ENCODE results near the gene CTNND1. TPM values are rescaled to one million over a fixed set of nuclear protein-coding genes. Genes with fewer than 3 reads are reported as not detected.

Gene CTNND1
- total and polyA plus RNA-seq, 2 of the 4 experiments (the other 2 are of a cell fraction): 88.5 to 229 TPM

DNA sequence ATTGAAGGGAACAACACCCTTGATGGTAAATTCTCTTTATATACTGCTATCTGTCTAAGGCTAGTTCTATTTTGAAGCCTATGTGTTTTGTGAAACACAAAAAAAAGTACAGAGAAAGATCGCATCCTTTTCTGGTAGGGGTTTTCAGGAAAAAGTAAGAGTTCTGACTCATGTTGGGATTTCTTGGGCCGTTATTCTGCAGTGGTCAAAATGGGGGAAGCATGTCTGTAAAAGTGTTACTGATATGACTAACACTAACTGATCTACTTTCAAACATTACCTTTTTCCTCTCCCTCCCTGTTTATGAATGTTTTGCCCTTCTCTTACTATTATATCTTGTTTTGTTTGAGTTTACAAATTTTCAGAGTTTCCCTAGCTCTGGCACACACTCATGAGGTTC is 53.9 kb downstream of the CTNND1 start:
- no TSS peak for BruUV-seq (replicated peaks)
- ChIA-PET CTCF (no interaction called here), POLR2A (ENCODE audit: unreplicated experiment) (no interaction called here)
- Histone ChIP-seq H4K8ac (ENCODE audit: low read depth in 2 of 2, low read length in 2 of 2) (no peak overlapping the region), H3K36me3 (ENCODE audit: control insufficient read depth, insufficient read depth, low read length) (peaks cover 58% of the 10 kb centered on the region), H2AFZ (replicated peaks; ENCODE audit: low read length, poor library complexity) (no peak overlapping the region), H3K9me1 (ENCODE audit: insufficient read depth, low read length) (no peaks in the 10 kb centered on the region), H3K4me3 (ENCODE audit: insufficient read depth, low read depth, low read length) (no peak overlapping the region), H3K9ac (ENCODE audit: low read depth, low read length) (no peak overlapping the region), H3K18ac (ENCODE audit: low read depth, low read length) (no peak overlapping the region), H3K79me1 (ENCODE audit: low read depth in 1 of 2, low read length in 2 of 2) (peaks cover 7 to 20% of the 10 kb centered on the region in 2 experiments; a peak in 3 of 4 replicates), H2AK9ac (replicated peaks; ENCODE audit: low read depth, low read length, poor library complexity) (no peak overlapping the region), H3K4me2 (ENCODE audit: low read depth, low read length) (no peak overlapping the region), H3K4ac (ENCODE audit: low read depth, low read length) (no peak overlapping the region), H2AK5ac (ENCODE audit: low read depth, low read length) (no peak overlapping the region), H3K4me1 (ENCODE audit: control insufficient read depth, insufficient read depth, low read length) (peaks cover 2% of the 10 kb centered on the region; the same call in 1 of the 2 replicates), H2BK20ac (ENCODE audit: low read depth, low read length) (no peak overlapping the region), H4K91ac (ENCODE audit: insufficient read depth, low read depth, low read length) (no peak overlapping the region), H2BK120ac (ENCODE audit: low read depth, low read length) (no peak overlapping the region), H4K5ac (ENCODE audit: low read depth, low read length) (no peak overlapping the region), H2BK15ac (ENCODE audit: low read depth, low read length) (no peak overlapping the region), H3K56ac (ENCODE audit: extremely low read depth, insufficient read depth, low read length) (no peak overlapping the region), H2BK5ac (ENCODE audit: low read depth, low read length, poor library complexity, severe bottlenecking) (no peak overlapping the region), H3K27ac (ENCODE audit: insufficient read depth, low read length) (no peak overlapping the region), H3K23ac (ENCODE audit: low read depth, low read length) (no peak overlapping the region), H4K20me1 (ENCODE audit: insufficient read depth, low read length) (no peaks in the 10 kb centered on the region), H3K9me3 (ENCODE audit: control insufficient read depth, insufficient read depth, low read length) (no peaks in the 10 kb centered on the region), H3K14ac (replicated peaks; ENCODE audit: low read depth, low read length) (no peak overlapping the region), H3K27me3 (ENCODE audit: control insufficient read depth, insufficient read depth, low read length) (no peaks in the 10 kb centered on the region)
- no CpG with 5 or more reads among the region's 2 CpGs for WGBS, 2 experiments (ENCODE audit: extremely low coverage in 2 of 2, insufficient read length in 1 of 2)
- ATAC-seq (ENCODE audit: low read depth) (no peak), DNase-seq (no peak)
- in situ Hi-C loops (cut with MboI; ENCODE audit: low sequenced_read_pairs) (loop anchor here (10.0 kb wide), 1 partner anchor 699 kb away; no protein-coding TSS in a partner anchor), dilution Hi-C loops (cut with HindIII; ENCODE audit: low sequenced_read_pairs, unreplicated experiment) (no loop called here), intact Hi-C loops (cut with micrococcal nuclease) (loop anchor here (2.0 to 5.0 kb wide), 2 partner anchors 472 to 697 kb away; no protein-coding TSS in a partner anchor)
- TF ChIP-seq RFX5 (IDR thresholded peaks at IDR 0.05; ENCODE audit: low read depth, low read length): no peak
- no peak for TF ChIP-seq MAZ (IDR thresholded peaks at IDR 0.05; ENCODE audit: borderline replicate concordance, low read depth, low read length)
- TF ChIP-seq BHLHE40 (IDR thresholded peaks at IDR 0.05; ENCODE audit: low read depth, low read length): no peak
- TF ChIP-seq, protein P1, sequence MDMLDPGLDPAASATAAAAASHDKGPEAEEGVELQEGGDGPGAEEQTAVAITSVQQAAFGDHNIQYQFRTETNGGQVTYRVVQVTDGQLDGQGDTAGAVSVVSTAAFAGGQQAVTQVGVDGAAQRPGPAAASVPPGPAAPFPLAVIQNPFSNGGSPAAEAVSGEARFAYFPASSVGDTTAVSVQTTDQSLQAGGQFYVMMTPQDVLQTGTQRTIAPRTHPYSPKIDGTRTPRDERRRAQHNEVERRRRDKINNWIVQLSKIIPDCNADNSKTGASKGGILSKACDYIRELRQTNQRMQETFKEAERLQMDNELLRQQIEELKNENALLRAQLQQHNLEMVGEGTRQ (IDR thresholded peaks at IDR 0.05; ENCODE audit: low read depth, low read length): no peak
- TF ChIP-seq, protein P2, sequence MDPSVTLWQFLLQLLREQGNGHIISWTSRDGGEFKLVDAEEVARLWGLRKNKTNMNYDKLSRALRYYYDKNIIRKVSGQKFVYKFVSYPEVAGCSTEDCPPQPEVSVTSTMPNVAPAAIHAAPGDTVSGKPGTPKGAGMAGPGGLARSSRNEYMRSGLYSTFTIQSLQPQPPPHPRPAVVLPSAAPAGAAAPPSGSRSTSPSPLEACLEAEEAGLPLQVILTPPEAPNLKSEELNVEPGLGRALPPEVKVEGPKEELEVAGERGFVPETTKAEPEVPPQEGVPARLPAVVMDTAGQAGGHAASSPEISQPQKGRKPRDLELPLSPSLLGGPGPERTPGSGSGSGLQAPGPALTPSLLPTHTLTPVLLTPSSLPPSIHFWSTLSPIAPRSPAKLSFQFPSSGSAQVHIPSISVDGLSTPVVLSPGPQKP (IDR thresholded peaks at IDR 0.05; ENCODE audit: borderline replicate concordance, low read depth, low read length): no peak
- TF ChIP-seq RCOR1 (IDR thresholded peaks at IDR 0.05; ENCODE audit: insufficient replicate concordance, low read length): no peak
- no peak for TF ChIP-seq MXI1 (IDR thresholded peaks at IDR 0.05; ENCODE audit: borderline replicate concordance, low read depth, low read length)
- no peak for TF ChIP-seq POLR2A (IDR thresholded peaks at IDR 0.05; ENCODE audit: low read depth, low read length)
- no peak for TF ChIP-seq CEBPB (IDR thresholded peaks at IDR 0.05; ENCODE audit: low read depth, low read length)
- TF ChIP-seq FOS (IDR thresholded peaks at IDR 0.05; ENCODE audit: low read depth, low read length): no peak
- TF ChIP-seq, protein P3, sequence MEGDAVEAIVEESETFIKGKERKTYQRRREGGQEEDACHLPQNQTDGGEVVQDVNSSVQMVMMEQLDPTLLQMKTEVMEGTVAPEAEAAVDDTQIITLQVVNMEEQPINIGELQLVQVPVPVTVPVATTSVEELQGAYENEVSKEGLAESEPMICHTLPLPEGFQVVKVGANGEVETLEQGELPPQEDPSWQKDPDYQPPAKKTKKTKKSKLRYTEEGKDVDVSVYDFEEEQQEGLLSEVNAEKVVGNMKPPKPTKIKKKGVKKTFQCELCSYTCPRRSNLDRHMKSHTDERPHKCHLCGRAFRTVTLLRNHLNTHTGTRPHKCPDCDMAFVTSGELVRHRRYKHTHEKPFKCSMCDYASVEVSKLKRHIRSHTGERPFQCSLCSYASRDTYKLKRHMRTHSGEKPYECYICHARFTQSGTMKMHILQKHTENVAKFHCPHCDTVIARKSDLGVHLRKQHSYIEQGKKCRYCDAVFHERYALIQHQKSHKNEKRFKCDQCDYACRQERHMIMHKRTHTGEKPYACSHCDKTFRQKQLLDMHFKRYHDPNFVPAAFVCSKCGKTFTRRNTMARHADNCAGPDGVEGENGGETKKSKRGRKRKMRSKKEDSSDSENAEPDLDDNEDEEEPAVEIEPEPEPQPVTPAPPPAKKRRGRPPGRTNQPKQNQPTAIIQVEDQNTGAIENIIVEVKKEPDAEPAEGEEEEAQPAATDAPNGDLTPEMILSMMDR (conservative IDR thresholded peaks at IDR 0.05; ENCODE audit: low read depth, low read length): no peak
- no peak for TF ChIP-seq CHD1 (IDR thresholded peaks at IDR 0.05; ENCODE audit: low read depth, low read length)
- TF ChIP-seq SMC3 (IDR thresholded peaks at IDR 0.05; ENCODE audit: low read depth, low read length): no peak

All from IMR-90 (cell line).